Subcutaneous abdominal adipose tissue (tissue), 5 donors: ENCODE data around the gene EIPR1.

Source experiments
- H3K27ac ChIP-seq: one replicate; pipeline ENCODE4 v1.7.0; 2013; ENCODE audit warnings: low read depth, mild to moderate bottlenecking, inconsistent platforms, low read length, moderate library complexity
- H3K27me3 ChIP-seq, 5 donors: one replicate each; pipeline ENCODE4 v1.7.0; 2013; ENCODE audit warnings: low read length in 5 of 5, inconsistent platforms in 1 of 5; ENCODE audit not compliant: control insufficient read depth in 5 of 5, insufficient read depth in 4 of 5
- H3K36me3 ChIP-seq, 5 donors: one replicate each; pipeline ENCODE4 v1.7.0; 2013; ENCODE audit warnings: low read length in 5 of 5; ENCODE audit not compliant: control insufficient read depth in 5 of 5, insufficient read depth in 5 of 5
- H3K4me1 ChIP-seq, 5 donors: one replicate each; pipeline ENCODE4 v1.7.0; 2013; ENCODE audit warnings: low read length in 5 of 5, mild to moderate bottlenecking in 3 of 5, moderate library complexity in 1 of 5; ENCODE audit not compliant: control insufficient read depth in 5 of 5, insufficient read depth in 5 of 5
- H3K4me3 ChIP-seq, 5 donors: one replicate each; pipeline ENCODE4 v1.7.0; 2013; ENCODE audit warnings: low read length in 5 of 5, low read depth in 1 of 5
- H3K9ac ChIP-seq, 5 donors: one replicate each; pipeline ENCODE4 v1.7.0; 2013; ENCODE audit warnings: low read length in 5 of 5, mild to moderate bottlenecking in 4 of 5, moderate library complexity in 3 of 5
- H3K9me3 ChIP-seq, 5 donors: one replicate each; pipeline ENCODE4 v1.7.0; 2013; ENCODE audit warnings: low read length in 5 of 5; ENCODE audit not compliant: control insufficient read depth in 5 of 5
- donor health status: healthy.
- donor health status: healthy.
- donor health status: healthy.
- donor health status: healthy.
- donor health status: healthy.

EIPR1 gene

GRCh38 chr2:3194828-3195227 is 182.8 kb downstream of the EIPR1 start:
- Histone ChIP-seq H3K36me3 (peaks cover 0 to 64% (median 39%) of the 10 kb centered on the region in 5 donors), H3K27ac (no peak overlapping the region), H3K9me3 (no peaks in the 10 kb centered on the region), H3K4me1 (peaks cover 0 to 2% (median 0%) of the 10 kb centered on the region in 5 donors), H3K9ac (no peak overlapping the region), H3K4me3 (no peak overlapping the region), H3K27me3 (no peaks in the 10 kb centered on the region)

- Histone ChIP-seq H3K4me3 (no peak overlapping the region), H3K4me1 (peaks cover 0 to 3% (median 0%) of the 10 kb centered on the region in 5 donors), H3K9me3 (no peaks in the 10 kb centered on the region), H3K27ac (no peak overlapping the region), H3K27me3 (no peaks in the 10 kb centered on the region), H3K36me3 (peaks cover 0 to 74% (median 47%) of the 10 kb centered on the region in 5 donors), H3K9ac (no peak overlapping the region)
These were observed 183.9 kb downstream of the EIPR1 start for GRCh38 chr2:3193443-3194330.

- Histone ChIP-seq H3K4me1 (peaks cover 0 to 3% (median 0%) of the 10 kb centered on the region in 5 donors), H3K36me3 (peaks cover 0 to 80% (median 49%) of the 10 kb centered on the region in 5 donors), H3K4me3 (no peak overlapping the region), H3K27me3 (no peaks in the 10 kb centered on the region), H3K9me3 (no peaks in the 10 kb centered on the region), H3K9ac (no peak overlapping the region), H3K27ac (no peak overlapping the region)
These were observed 184.7 kb downstream of the EIPR1 start for GRCh38 chr2:3192920-3193319.

- no peaks in the 10 kb centered on the region for H3K27me3 ChIP-seq
- no peak overlapping the region for H3K27ac ChIP-seq
- no peaks in the 10 kb centered on the region for H3K9me3 ChIP-seq
- peaks cover 0 to 80% (median 49%) of the 10 kb centered on the region in 5 donors for H3K36me3 ChIP-seq
- no peak overlapping the region for H3K9ac ChIP-seq
- no peak overlapping the region for H3K4me3 ChIP-seq
- H3K4me1 ChIP-seq: peaks cover 0 to 3% (median 0%) of the 10 kb centered on the region in 5 donors
These were observed 185.3 kb downstream of the EIPR1 start for GRCh38 chr2:3192281-3192818.

GRCh38 chr2:3189961-3190360 is 187.7 kb downstream of the EIPR1 start:
- H3K9me3 ChIP-seq: no peaks in the 10 kb centered on the region
- no peak overlapping the region for H3K9ac ChIP-seq
- no peak overlapping the region for H3K4me3 ChIP-seq
- no peaks in the 10 kb centered on the region for H3K27me3 ChIP-seq
- no peak overlapping the region for H3K27ac ChIP-seq
- peaks cover 0 to 67% (median 37%) of the 10 kb centered on the region in 5 donors for H3K36me3 ChIP-seq
- peaks cover 0 to 3% (median 0%) of the 10 kb centered on the region in 5 donors for H3K4me1 ChIP-seq

- H3K27ac ChIP-seq: no peak overlapping the region
- no peak overlapping the region for H3K4me3 ChIP-seq
- H3K36me3 ChIP-seq: peaks cover 0 to 62% (median 33%) of the 10 kb centered on the region in 5 donors
- no peak overlapping the region for H3K9ac ChIP-seq
- peaks cover 0 to 3% (median 0%) of the 10 kb centered on the region in 5 donors for H3K4me1 ChIP-seq
- no peaks in the 10 kb centered on the region for H3K9me3 ChIP-seq
- H3K27me3 ChIP-seq: no peaks in the 10 kb centered on the region
These were observed 188.5 kb downstream of the EIPR1 start for GRCh38 chr2:3189076-3189591.

- H3K27ac ChIP-seq: no peak overlapping the region
- H3K4me3 ChIP-seq: no peak overlapping the region
- H3K9me3 ChIP-seq: no peaks in the 10 kb centered on the region
- H3K36me3 ChIP-seq: peaks cover 0 to 56% (median 32%) of the 10 kb centered on the region in 5 donors
- no peak overlapping the region for H3K9ac ChIP-seq
- H3K27me3 ChIP-seq: no peaks in the 10 kb centered on the region
- peaks cover 0 to 3% (median 0%) of the 10 kb centered on the region in 5 donors for H3K4me1 ChIP-seq
These were observed 189.1 kb downstream of the EIPR1 start for GRCh38 chr2:3188405-3188946.

- Histone ChIP-seq H3K27me3 (no peaks in the 10 kb centered on the region), H3K4me1 (peaks cover 0 to 3% (median 0%) of the 10 kb centered on the region in 5 donors), H3K36me3 (peaks cover 0 to 46% (median 26%) of the 10 kb centered on the region in 5 donors), H3K9me3 (no peaks in the 10 kb centered on the region), H3K9ac (no peak overlapping the region), H3K4me3 (no peak overlapping the region), H3K27ac (no peak overlapping the region)
These were observed 190.2 kb downstream of the EIPR1 start for GRCh38 chr2:3187467-3187866.

GRCh38 chr2:3186766-3187165 is 190.9 kb downstream of the EIPR1 start:
- Histone ChIP-seq H3K27me3 (no peaks in the 10 kb centered on the region), H3K9me3 (no peaks in the 10 kb centered on the region), H3K4me3 (no peak overlapping the region), H3K27ac (no peak overlapping the region), H3K4me1 (peaks cover 0 to 3% (median 0%) of the 10 kb centered on the region in 5 donors), H3K36me3 (peaks cover 0 to 39% (median 18%) of the 10 kb centered on the region in 5 donors), H3K9ac (no peak overlapping the region)

GRCh38 chr2:3185910-3186309 is 191.7 kb downstream of the EIPR1 start:
- Histone ChIP-seq H3K9ac (no peak overlapping the region), H3K4me3 (no peak overlapping the region), H3K9me3 (no peaks in the 10 kb centered on the region), H3K27ac (no peak overlapping the region), H3K27me3 (no peaks in the 10 kb centered on the region), H3K4me1 (peaks cover 0 to 3% (median 0%) of the 10 kb centered on the region in 5 donors), H3K36me3 (peaks cover 0 to 32% (median 16%) of the 10 kb centered on the region in 5 donors)
